ENCODE results near the gene MSRB3. TPM values are rescaled to one million over a fixed set of nuclear protein-coding genes. Genes with fewer than 3 reads are reported as not detected.

The MSRB3 gene
- total RNA-seq, 2 experiments from 2014 or later: 0.12 TPM; not detected in 1

DNA sequence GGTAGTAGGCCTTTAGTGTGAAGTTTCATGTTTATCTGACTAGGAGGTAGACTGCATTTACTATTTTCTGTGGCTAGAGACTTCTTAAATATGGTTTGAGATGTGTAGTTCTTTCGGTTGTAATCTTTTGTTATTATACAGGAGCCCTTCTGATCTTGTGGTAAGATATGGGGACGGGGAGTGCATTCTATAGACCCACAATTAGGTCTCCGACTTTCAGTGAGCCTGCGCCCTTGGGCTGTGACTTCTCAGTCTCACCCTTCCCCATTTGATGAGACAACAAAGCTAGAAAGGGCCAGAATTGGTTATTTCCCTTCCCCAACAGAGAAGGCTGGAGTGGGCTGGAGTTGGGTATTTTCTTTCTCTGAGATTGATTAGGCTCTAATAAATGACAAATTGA, 130.0 kb downstream of the MSRB3 start:
- POLR2A ChIA-PET: no interaction called here

DNA sequence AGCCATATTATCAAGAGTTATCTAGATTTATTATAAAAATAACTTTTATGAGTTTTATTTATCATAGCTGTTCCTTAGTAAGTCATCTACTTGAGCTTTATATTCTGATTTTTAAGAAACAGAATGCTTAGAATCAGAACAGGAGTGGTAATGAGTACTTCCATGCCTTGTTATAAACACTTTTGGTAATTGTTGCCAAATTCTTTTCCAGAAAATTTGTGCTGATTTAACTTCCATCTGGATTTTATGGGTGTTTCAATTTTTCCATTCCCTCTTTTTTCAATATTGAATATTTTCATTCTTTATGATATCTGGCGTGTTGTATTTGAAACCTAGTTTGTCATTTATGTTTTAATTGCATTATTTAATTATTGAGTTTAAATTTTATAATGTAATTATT, 131.2 kb downstream of the MSRB3 start:
- ATAC-seq (no peak), DNase-seq (no peak)
- Mint-ChIP-seq H3K4me1 (no peaks in the 10 kb centered on the region), H3K9me3 (ENCODE audit: low read depth) (peaks cover 3% of the 10 kb centered on the region), H3K27me3 (no peaks in the 10 kb centered on the region), H3K4me3 (no peak overlapping the region), H3K27ac (no peak overlapping the region), H3K36me3 (ENCODE audit: low read depth) (no peaks in the 10 kb centered on the region)
- intact Hi-C loops (cut with DNase I, micrococcal nuclease): no loop called here
- CTCF ChIA-PET: no interaction called here
- POLR2A ChIA-PET: no interaction called here

More for the DNA sequence above, 130.0 kb downstream of the MSRB3 start:
- ATAC-seq (no peak), DNase-seq (no peak)
- CTCF ChIA-PET: no interaction called here
- Mint-ChIP-seq H3K27ac (no peak overlapping the region), H3K36me3 (ENCODE audit: low read depth) (no peaks in the 10 kb centered on the region), H3K4me1 (no peaks in the 10 kb centered on the region), H3K4me3 (no peak overlapping the region), H3K9me3 (ENCODE audit: low read depth) (peaks cover 3% of the 10 kb centered on the region), H3K27me3 (no peaks in the 10 kb centered on the region)
- intact Hi-C loops (cut with DNase I, micrococcal nuclease): no loop called here

DNA sequence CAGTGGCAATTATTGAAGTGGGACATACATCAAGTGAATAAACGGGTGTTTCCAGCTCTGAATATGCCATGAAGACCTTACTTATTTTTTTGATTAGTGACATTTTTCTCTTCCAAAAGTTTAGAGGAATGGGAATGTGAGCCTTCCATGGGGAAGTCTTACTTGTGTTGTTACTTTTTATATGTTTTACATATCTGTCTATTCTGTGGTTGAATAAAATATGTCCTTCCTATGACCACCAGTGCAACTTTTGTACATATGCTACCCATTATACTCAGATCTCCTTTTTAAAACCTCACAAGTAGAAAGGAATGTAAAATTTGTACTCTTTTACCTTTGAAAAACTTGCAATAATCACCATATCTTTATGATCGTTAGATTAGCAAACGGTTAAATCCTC, 132.7 kb downstream of the MSRB3 start:
- ChIA-PET POLR2A (no interaction called here), CTCF (interaction anchor here (1.1 kb wide), 1 partner anchor 10 kb away, joined by 3 read pairs; no protein-coding TSS in a partner anchor)
- no peak for ATAC-seq

DNA sequence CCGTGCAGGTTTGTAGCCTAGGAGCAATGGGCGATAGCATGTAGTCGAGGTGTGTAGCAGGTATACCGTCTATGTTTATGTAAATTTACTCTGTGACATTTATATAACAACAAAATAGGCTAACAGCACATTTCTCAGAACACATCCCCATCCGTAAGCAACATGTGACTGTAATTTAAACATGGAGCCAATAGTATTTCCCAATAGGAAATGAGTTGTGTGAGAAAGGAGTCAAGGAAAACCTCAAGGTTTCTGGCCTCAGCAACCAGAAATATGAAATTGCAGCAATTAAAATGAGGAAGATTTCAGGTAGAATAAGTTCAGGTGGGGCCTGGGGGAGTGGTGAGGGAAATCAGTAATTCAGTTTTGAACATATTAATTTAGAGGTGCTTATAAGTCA, 136.0 kb downstream of the MSRB3 start:
- intact Hi-C loops (cut with DNase I, micrococcal nuclease): no loop called here
- POLR2A ChIA-PET: no interaction called here
- H3K36me3 Mint-ChIP-seq (ENCODE audit: low read depth): no peaks in the 10 kb centered on the region
- DNase-seq (no peak), ATAC-seq (no peak)
- H3K27ac Mint-ChIP-seq: no peak overlapping the region
- no peaks in the 10 kb centered on the region for H3K9me3 Mint-ChIP-seq (ENCODE audit: low read depth)
- H3K27me3 Mint-ChIP-seq: peaks cover 2% of the 10 kb centered on the region
- no peaks in the 10 kb centered on the region for H3K4me1 Mint-ChIP-seq
- CTCF ChIA-PET: no interaction called here
- no peak overlapping the region for H3K4me3 Mint-ChIP-seq

More for the DNA sequence above, 132.7 kb downstream of the MSRB3 start:
- H3K36me3 Mint-ChIP-seq (ENCODE audit: low read depth): no peaks in the 10 kb centered on the region
- H3K9me3 Mint-ChIP-seq (ENCODE audit: low read depth): no peaks in the 10 kb centered on the region
- no peaks in the 10 kb centered on the region for H3K27me3 Mint-ChIP-seq
- no peak for DNase-seq
- intact Hi-C loops (cut with DNase I, micrococcal nuclease): no loop called here
- no peak overlapping the region for H3K27ac Mint-ChIP-seq
- no peaks in the 10 kb centered on the region for H3K4me1 Mint-ChIP-seq
- no peak overlapping the region for H3K4me3 Mint-ChIP-seq

DNA sequence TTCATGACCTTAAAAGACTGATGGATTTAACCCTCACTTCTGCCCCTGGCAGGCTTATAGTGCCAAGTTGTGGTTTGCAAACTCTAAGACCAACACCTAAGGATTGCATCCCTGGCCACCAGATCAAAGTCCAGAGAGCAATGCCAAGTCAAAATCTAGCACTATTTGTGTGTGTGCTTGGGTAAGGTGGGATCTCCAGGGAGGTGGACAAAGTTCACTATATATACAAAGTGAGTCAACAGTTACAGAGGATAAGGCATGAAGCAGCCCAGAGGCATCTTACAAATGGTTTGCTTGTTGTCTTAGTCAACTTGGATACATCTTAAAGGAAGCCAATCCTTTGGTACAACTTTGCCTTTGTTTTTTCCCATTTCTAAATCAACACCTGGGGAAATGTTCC, 137.3 kb downstream of the MSRB3 start:
- Mint-ChIP-seq H3K36me3 (ENCODE audit: low read depth) (no peaks in the 10 kb centered on the region), H3K27ac (no peak overlapping the region), H3K9me3 (ENCODE audit: low read depth) (peaks cover 4% of the 10 kb centered on the region), H3K27me3 (peaks cover 2% of the 10 kb centered on the region), H3K4me1 (no peaks in the 10 kb centered on the region), H3K4me3 (no peak overlapping the region)
- ChIA-PET POLR2A (no interaction called here), CTCF (no interaction called here)
- intact Hi-C loops (cut with DNase I, micrococcal nuclease): no loop called here
- DNase-seq: no peak
- no peak for ATAC-seq

DNA sequence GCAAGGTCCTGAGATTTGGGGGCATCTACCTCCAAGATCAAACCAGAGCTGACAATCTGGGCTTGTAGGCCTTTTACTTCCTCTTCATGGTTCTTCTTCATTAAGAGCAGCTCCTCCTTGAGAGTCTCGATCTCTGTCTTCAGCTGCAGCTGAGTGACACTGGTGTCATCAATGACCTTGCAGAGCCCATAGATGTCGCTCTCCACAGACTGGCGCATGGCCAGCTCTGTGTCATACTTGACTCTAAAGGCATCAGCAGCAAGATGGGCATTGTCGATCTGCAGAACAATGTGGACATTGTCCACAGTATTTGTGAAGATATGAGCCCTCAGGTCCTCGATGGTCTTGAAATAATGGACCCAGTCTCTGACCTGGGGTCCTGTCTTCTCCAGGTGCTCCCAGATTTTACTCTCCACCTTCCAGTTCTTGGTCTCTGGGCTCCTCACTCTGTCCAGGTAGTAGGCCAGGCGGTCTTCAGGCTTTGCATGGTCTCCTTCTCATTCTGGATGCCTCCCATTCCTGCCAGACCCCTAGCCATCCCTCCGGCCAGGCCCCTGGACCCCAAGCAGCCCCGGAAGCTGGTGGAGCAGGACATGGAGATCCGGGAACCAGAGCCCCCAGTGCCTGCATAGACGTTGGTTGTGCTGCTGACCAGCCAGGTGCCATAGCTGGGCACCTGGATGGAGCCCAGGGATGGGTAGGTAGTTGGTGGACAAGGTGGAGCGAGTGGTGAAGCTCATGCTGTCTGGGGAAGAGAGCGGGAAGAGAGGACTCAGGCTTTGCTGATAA, 141.0 kb downstream of the MSRB3 start:
- Mint-ChIP-seq H3K36me3 (ENCODE audit: low read depth) (no peaks in the 10 kb centered on the region), H3K9me3 (ENCODE audit: low read depth) (peaks cover 17% of the 10 kb centered on the region), H3K27me3 (peaks cover 2% of the 10 kb centered on the region), H3K4me3 (no peak overlapping the region), H3K4me1 (no peaks in the 10 kb centered on the region), H3K27ac (no peak overlapping the region)
- no peak for ATAC-seq
- DNase-seq: no peak
- intact Hi-C loops (cut with DNase I, micrococcal nuclease): no loop called here
- CTCF ChIA-PET: interaction anchor here (0.7 kb wide), 1 partner anchor 10 kb away, joined by 3 read pairs; no protein-coding TSS in a partner anchor
- POLR2A ChIA-PET: no interaction called here

DNA sequence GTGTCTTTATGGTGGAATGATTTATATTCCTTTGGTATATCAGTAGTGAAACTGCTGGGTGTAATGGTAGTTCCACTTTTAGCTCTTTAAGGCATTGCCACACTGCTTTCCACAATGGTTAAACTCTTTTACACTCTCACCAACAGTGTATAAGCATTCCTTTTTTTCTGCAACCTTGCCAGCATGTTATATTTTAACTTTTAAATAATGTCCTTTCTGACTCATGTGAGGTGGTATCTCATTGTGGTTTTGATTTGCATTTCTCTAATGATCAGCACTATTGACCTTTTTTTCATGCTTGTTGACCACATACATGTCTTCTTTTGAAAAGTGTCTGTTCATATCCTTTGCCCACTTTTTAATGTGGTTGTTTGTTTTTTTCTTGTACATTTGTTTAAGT, 142.5 kb downstream of the MSRB3 start:
- no peak overlapping the region for H3K4me3 Mint-ChIP-seq
- no peaks in the 10 kb centered on the region for H3K36me3 Mint-ChIP-seq (ENCODE audit: low read depth)
- H3K27ac Mint-ChIP-seq: no peak overlapping the region
- peaks cover 17% of the 10 kb centered on the region for H3K9me3 Mint-ChIP-seq (ENCODE audit: low read depth)
- DNase-seq (no peak), ATAC-seq (no peak)
- ChIA-PET CTCF (interaction anchor here (1.4 kb wide), 1 partner anchor 10 kb away, joined by 3 read pairs; no protein-coding TSS in a partner anchor), POLR2A (no interaction called here)
- H3K4me1 Mint-ChIP-seq: no peaks in the 10 kb centered on the region
- intact Hi-C loops (cut with DNase I, micrococcal nuclease): no loop called here
- peaks cover 2% of the 10 kb centered on the region for H3K27me3 Mint-ChIP-seq

DNA sequence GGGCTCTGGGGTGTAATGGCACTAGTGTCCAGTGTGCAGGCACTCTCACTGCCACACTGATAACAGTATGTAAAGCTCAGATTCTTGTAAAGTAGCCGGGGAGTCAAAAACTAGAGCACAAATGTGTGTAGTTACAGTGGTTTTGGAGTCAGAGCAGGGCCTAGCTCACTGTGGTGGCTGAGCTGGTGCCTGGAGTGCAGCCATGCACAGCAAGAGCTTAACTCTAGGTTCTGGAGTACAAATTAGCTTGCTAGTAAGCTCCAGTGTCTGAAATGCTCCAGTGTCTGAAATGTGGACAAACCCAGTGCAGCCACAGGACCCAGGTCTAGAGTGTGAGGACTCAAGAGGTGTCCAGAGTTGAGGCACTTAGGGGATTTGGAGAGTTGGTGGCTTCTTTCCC, 149.2 kb downstream of the MSRB3 start:
- DNase-seq (no peak), ATAC-seq (no peak)
- CTCF ChIA-PET: no interaction called here
- Mint-ChIP-seq H3K4me1 (no peaks in the 10 kb centered on the region), H3K36me3 (ENCODE audit: low read depth) (no peaks in the 10 kb centered on the region), H3K27me3 (no peaks in the 10 kb centered on the region), H3K27ac (no peak overlapping the region), H3K9me3 (ENCODE audit: low read depth) (peaks cover 9% of the 10 kb centered on the region), H3K4me3 (no peak overlapping the region)
- POLR2A ChIA-PET: no interaction called here
- intact Hi-C loops (cut with DNase I, micrococcal nuclease): no loop called here

DNA sequence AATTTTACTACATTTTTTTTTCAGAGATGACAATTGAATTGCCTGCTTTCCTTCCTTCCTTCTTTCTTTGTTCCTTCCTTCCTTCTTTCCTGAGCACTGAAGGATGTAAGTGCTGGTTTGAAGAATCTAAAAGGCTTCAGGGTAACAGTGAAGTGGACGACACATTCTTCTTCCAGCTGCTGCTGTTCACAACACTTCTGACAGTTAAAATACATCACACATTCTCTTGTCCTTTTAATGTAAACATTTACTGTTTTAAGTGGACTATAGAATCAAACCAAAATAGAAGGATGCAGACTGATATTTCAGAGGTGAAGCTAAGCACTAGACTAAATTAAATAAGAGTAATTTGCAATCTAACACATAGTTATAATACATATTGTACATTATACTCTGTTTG, 151.5 kb downstream of the MSRB3 start:
- ChIA-PET POLR2A (no interaction called here), CTCF (no interaction called here)
- Mint-ChIP-seq H3K27ac (no peak overlapping the region), H3K4me3 (no peak overlapping the region), H3K36me3 (ENCODE audit: low read depth) (no peaks in the 10 kb centered on the region), H3K9me3 (ENCODE audit: low read depth) (peaks cover 8% of the 10 kb centered on the region), H3K27me3 (peaks cover 2% of the 10 kb centered on the region), H3K4me1 (no peaks in the 10 kb centered on the region)
- ATAC-seq (no peak), DNase-seq (no peak)
- intact Hi-C loops (cut with DNase I, micrococcal nuclease): no loop called here

DNA sequence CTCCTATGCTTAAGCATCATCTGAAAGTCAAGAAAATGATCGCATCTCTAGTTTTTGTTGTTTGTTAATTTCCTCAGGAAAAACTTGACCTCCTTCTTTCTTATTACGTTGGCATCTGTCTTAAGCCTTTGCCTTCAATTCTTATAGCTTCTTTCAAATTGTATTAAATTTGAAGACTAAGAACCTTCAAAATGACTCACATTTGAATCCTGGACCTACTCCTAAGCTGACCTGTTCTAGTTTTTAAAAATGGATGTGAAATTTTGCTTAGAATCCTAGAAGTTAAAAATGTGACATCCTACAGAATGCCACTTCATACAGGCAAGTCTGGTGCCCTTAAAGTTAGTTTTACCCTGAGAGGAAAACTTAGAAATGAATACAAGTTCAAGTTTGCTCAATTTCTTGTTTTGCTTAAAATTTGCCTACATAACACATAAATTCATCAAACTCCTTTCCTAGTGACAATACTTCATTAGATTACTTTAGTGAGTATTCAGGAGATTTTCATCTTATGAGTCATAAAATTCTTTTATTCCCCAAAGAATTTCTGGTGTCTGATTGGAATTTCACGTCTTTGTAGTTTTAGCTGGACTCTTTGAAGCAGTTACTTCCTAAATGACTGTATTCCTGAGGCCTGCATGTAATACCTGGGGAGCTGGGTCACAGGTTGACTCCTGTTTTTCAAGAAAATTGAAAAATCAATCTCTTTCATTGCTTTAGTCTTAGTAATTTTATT, 152.3 kb downstream of the MSRB3 start:
- ChIA-PET CTCF (no interaction called here), POLR2A (no interaction called here)
- no peak for ATAC-seq
- intact Hi-C loops (cut with DNase I, micrococcal nuclease): no loop called here
- Mint-ChIP-seq H3K4me1 (no peaks in the 10 kb centered on the region), H3K27ac (no peak overlapping the region), H3K27me3 (peaks cover 2% of the 10 kb centered on the region), H3K4me3 (no peak overlapping the region), H3K9me3 (ENCODE audit: low read depth) (peaks cover 8% of the 10 kb centered on the region), H3K36me3 (ENCODE audit: low read depth) (no peaks in the 10 kb centered on the region)
- DNase-seq: no peak

DNA sequence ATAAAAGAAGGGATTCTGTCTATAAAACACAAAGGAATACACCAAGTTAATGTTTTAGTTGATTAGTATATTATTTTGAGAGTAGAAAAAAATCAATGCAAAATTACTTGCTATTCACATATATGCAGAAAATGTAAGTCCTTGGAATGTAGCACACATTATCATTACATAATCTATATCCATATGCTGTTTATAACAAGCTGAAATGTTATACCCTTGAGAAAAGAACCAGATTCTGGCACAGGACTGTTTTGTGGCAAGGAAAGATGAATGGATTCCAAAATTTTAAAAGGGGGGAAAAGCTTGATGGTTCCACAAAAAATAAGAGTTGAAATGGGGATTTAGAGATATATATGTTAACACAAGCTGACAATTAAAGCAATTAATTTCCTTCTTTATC, 153.6 kb downstream of the MSRB3 start:
- intact Hi-C loops (cut with DNase I, micrococcal nuclease): no loop called here
- H3K4me1 Mint-ChIP-seq: no peaks in the 10 kb centered on the region
- no peaks in the 10 kb centered on the region for H3K36me3 Mint-ChIP-seq (ENCODE audit: low read depth)
- no peak overlapping the region for H3K4me3 Mint-ChIP-seq
- DNase-seq (no peak), ATAC-seq (no peak)
- ChIA-PET CTCF (no interaction called here), POLR2A (no interaction called here)
- peaks cover 2% of the 10 kb centered on the region for H3K27me3 Mint-ChIP-seq
- no peak overlapping the region for H3K27ac Mint-ChIP-seq
- H3K9me3 Mint-ChIP-seq (ENCODE audit: low read depth): peaks cover 4% of the 10 kb centered on the region

DNA sequence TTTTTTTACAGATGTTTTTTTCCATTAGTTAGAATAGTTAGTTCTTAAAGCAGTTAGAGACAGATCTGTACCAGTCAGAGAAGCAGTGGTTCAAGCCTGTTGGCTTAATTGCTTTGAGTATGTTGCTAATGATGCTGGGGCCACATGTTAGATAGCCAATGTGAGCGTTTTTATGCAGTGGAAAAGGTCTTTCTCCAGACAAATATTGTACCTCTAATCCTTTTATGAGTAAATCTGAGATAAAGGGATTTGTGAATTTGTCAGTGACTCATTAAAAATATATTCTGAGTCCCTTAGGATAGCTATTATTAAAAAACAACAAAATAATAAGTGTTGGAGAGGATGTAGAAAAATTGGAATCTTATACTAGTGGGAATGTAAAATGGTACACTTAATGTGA, 154.2 kb downstream of the MSRB3 start:
- intact Hi-C loops (cut with DNase I, micrococcal nuclease): no loop called here

More for the DNA sequence above, 154.2 kb downstream of the MSRB3 start:
- no peak overlapping the region for H3K4me3 Mint-ChIP-seq
- H3K36me3 Mint-ChIP-seq (ENCODE audit: low read depth): no peaks in the 10 kb centered on the region
- CTCF ChIA-PET: no interaction called here
- H3K9me3 Mint-ChIP-seq (ENCODE audit: low read depth): no peaks in the 10 kb centered on the region
- H3K27me3 Mint-ChIP-seq: peaks cover 2% of the 10 kb centered on the region
- POLR2A ChIA-PET: no interaction called here
- ATAC-seq: no peak
- no peak overlapping the region for H3K27ac Mint-ChIP-seq
- H3K4me1 Mint-ChIP-seq: no peaks in the 10 kb centered on the region
- no peak for DNase-seq

Data from activated CD4-positive, alpha-beta T cell treated with anti-CD3 and anti-CD28 coated beads for 36 hours (primary cell).